ENCODE measurements around the gene SMIM11. TPM values are rescaled to one million over a fixed set of nuclear protein-coding genes. Genes with fewer than 3 reads are reported as not detected.
"Not testable (repeated sequence)": the region's sequence is repeated elsewhere in the genome, so short reads cannot be mapped to it uniquely, and the experiment has no call there.

The SMIM11 gene
- total RNA-seq, 2 experiments from 2014 or later, result 2.4 to 15.1 TPM

- POLR2A ChIA-PET, CTCF ChIA-PET: not testable (repeated sequence)
These were observed 29.4 kb downstream of the SMIM11 start for GRCh38 chr21:34404742-34405141.

GRCh38 chr21:34405686-34406085 is 30.4 kb downstream of the SMIM11 start:
- POLR2A ChIA-PET, CTCF ChIA-PET: not testable (repeated sequence)

- CTCF ChIA-PET, POLR2A ChIA-PET: not testable (repeated sequence)
These were observed 30.8 kb downstream of the SMIM11 start for GRCh38 chr21:34406102-34406501.

GRCh38 chr21:34406676-34407075 is 31.4 kb downstream of the SMIM11 start:
- CTCF ChIA-PET, POLR2A ChIA-PET: not testable (repeated sequence)

- POLR2A ChIA-PET, CTCF ChIA-PET: not testable (repeated sequence)
These were observed 32.0 kb downstream of the SMIM11 start for GRCh38 chr21:34407294-34407693.

- CTCF ChIA-PET, POLR2A ChIA-PET: not testable (repeated sequence)
These were observed 42.3 kb downstream of the SMIM11 start for GRCh38 chr21:34417448-34418077.

- CTCF ChIA-PET, POLR2A ChIA-PET: not testable (repeated sequence)
These were observed 48.5 kb downstream of the SMIM11 start, which contains the start of gene SMIM34 for GRCh38 chr21:34423805-34424204. TSS of gene SMIM34 (minus strand) at chr21:34423951. CDS start at chr21:34423839, 112 bp downstream.

- POLR2A ChIA-PET, CTCF ChIA-PET: not testable (repeated sequence)
These were observed 52.0 kb downstream of the SMIM11 start for GRCh38 chr21:34427339-34427738.

- CTCF ChIA-PET, POLR2A ChIA-PET: not testable (repeated sequence)
These were observed 53.1 kb downstream of the SMIM11 start for GRCh38 chr21:34428441-34428840.

GRCh38 chr21:34429710-34430109 is 54.4 kb downstream of the SMIM11 start:
- POLR2A ChIA-PET, CTCF ChIA-PET: not testable (repeated sequence)

Other genes with a start within 250 kb of the SMIM11 start
- not detected for gene KCNE2, start 11.5 kb upstream of the SMIM11 start, total RNA-seq
- gene SMIM34, start 48.4 kb downstream of the SMIM11 start, total RNA-seq, result not detected
- under 1 TPM; 0.13 to 0.15 TPM for gene KCNE1, start 136.7 kb downstream of the SMIM11 start, total RNA-seq
- gene RCAN1, start 239.6 kb downstream of the SMIM11 start, total RNA-seq, result 10 to 100 TPM; 23.2 to 30.0 TPM